IMR-90 (cell line): ENCODE data around the gene ZNF726. TPM values are rescaled to one million over a fixed set of nuclear protein-coding genes. Genes with fewer than 3 reads are reported as not detected.

ENCODE experiments used
- ATAC-seq: fragments of 200-7000 bp; cut with Tn5 transposase; 2 replicates; pipeline ENCODE4 v1.9.1; 2020; ENCODE audit warnings: low read depth, mild to moderate bottlenecking, moderate library complexity
- BruUV-seq: library from RNA; stranded (reverse); fragments of 400-500 nt; replicated peaks from 2 replicates; lab custom pipeline; 2021; lab: Mats Ljungman, UMichigan
- CTCF ChIA-PET: fragments of 300-600 bp; formaldehyde crosslinking; extraction: SDS; loops from one replicate; lab custom pipeline; 2021; ENCODE audit warnings: antibody characterized with exemption; lab: Yijun Ruan, JAX
- POLR2A ChIA-PET: fragments of 300-600 bp; sonication (Branson Sonifier 250); formaldehyde crosslinking; loops from one replicate; lab custom pipeline; 2022; ENCODE audit warnings: antibody characterized with exemption; ENCODE audit not compliant: unreplicated experiment; lab: Charles Lee
- DNase-seq: peaks from one replicate; pipeline ENCODE4 v3.0.0; 2013
- H2AFZ ChIP-seq: replicated peaks from 2 replicates; pipeline ENCODE3; 2013; ENCODE audit warnings: low read length, mild to moderate bottlenecking; ENCODE audit not compliant: poor library complexity
- H2AK5ac ChIP-seq: 2 replicates; pipeline ENCODE4 v1.6.1; 2013; ENCODE audit warnings: low read depth, low read length, inconsistent platforms
- H2AK9ac ChIP-seq: replicated peaks from 2 replicates; pipeline ENCODE3; 2013; ENCODE audit warnings: mild to moderate bottlenecking, low read depth, low read length, moderate library complexity; ENCODE audit not compliant: poor library complexity
- H2BK120ac ChIP-seq: 2 replicates; pipeline ENCODE4 v1.6.1; 2013; ENCODE audit warnings: low read depth, low read length, inconsistent platforms
- H2BK15ac ChIP-seq: 3 replicates; pipeline ENCODE4 v1.6.1; 2013; ENCODE audit warnings: low read depth, low read length, inconsistent platforms
- H2BK20ac ChIP-seq: 2 replicates; pipeline ENCODE4 v1.6.1; 2013; ENCODE audit warnings: low read depth, mild to moderate bottlenecking, inconsistent platforms, low read length, moderate library complexity
- H2BK5ac ChIP-seq: 2 replicates; pipeline ENCODE4 v1.6.1; 2013; ENCODE audit warnings: mild to moderate bottlenecking, low read depth, low read length, inconsistent platforms; ENCODE audit not compliant: poor library complexity, severe bottlenecking
- H3K14ac ChIP-seq: replicated peaks from 2 replicates; pipeline ENCODE4 v1.6.1; 2013; ENCODE audit warnings: low read depth, low read length, inconsistent platforms
- H3K18ac ChIP-seq: 2 replicates; pipeline ENCODE4 v1.6.1; 2013; ENCODE audit warnings: low read depth, low read length, control low read depth
- H3K23ac ChIP-seq: 2 replicates; pipeline ENCODE4 v1.6.1; 2013; ENCODE audit warnings: low read depth, low read length, inconsistent platforms
- H3K27ac ChIP-seq: 2 replicates; pipeline ENCODE4 v1.5.1; 2013; ENCODE audit warnings: mild to moderate bottlenecking, control low read depth, low read length; ENCODE audit not compliant: insufficient read depth
- H3K27me3 ChIP-seq: 2 replicates; pipeline ENCODE4 v1.6.1; 2013; ENCODE audit warnings: low read length; ENCODE audit not compliant: control insufficient read depth, insufficient read depth
- H3K36me3 ChIP-seq: 2 replicates; pipeline ENCODE4 v1.6.1; 2013; ENCODE audit warnings: low read length, mixed read lengths; ENCODE audit not compliant: control insufficient read depth, insufficient read depth
- H3K4ac ChIP-seq: 2 replicates; pipeline ENCODE4 v1.6.1; 2013; ENCODE audit warnings: low read depth, low read length, inconsistent platforms
- H3K4me1 ChIP-seq: 2 replicates; pipeline ENCODE4 v1.6.1; 2013; ENCODE audit warnings: low read length, mixed read lengths; ENCODE audit not compliant: control insufficient read depth, insufficient read depth
- H3K4me2 ChIP-seq: 2 replicates; pipeline ENCODE4 v1.6.1; 2013; ENCODE audit warnings: low read depth, mild to moderate bottlenecking, control low read depth, low read length, moderate library complexity
- H3K4me3 ChIP-seq: 2 replicates; pipeline ENCODE4 v1.5.1; 2013; ENCODE audit warnings: low read depth, mild to moderate bottlenecking, control low read depth, low read length, moderate library complexity; ENCODE audit not compliant: insufficient read depth
- H3K56ac ChIP-seq: 2 replicates; pipeline ENCODE4 v1.6.1; 2013; ENCODE audit warnings: low read length, inconsistent platforms; ENCODE audit not compliant: insufficient read depth; ENCODE audit errors: extremely low read depth
- H3K79me1 ChIP-seq, 2 experiments: 2 replicates each; pipeline ENCODE4 v1.6.1; 2013; ENCODE audit warnings: low read length in 2 of 2, inconsistent platforms in 1 of 2, low read depth in 1 of 2
- H3K9ac ChIP-seq: 2 replicates; pipeline ENCODE4 v1.6.1; 2013; ENCODE audit warnings: low read depth, low read length, control low read depth
- H3K9me1 ChIP-seq: 2 replicates; pipeline ENCODE4 v1.6.1; 2013; ENCODE audit warnings: low read length, inconsistent platforms; ENCODE audit not compliant: insufficient read depth
- H3K9me3 ChIP-seq: 2 replicates; pipeline ENCODE4 v1.6.1; 2013; ENCODE audit warnings: low read length; ENCODE audit not compliant: control insufficient read depth, insufficient read depth
- H4K20me1 ChIP-seq: 2 replicates; pipeline ENCODE4 v1.6.1; 2013; ENCODE audit warnings: low read length, inconsistent platforms; ENCODE audit not compliant: insufficient read depth
- H4K5ac ChIP-seq: 2 replicates; pipeline ENCODE4 v1.6.1; 2013; ENCODE audit warnings: mild to moderate bottlenecking, low read depth, low read length, control low read depth
- H4K8ac ChIP-seq, 2 experiments: 2 replicates each; pipeline ENCODE4 v1.6.1; 2013; ENCODE audit warnings: low read depth in 2 of 2, low read length in 2 of 2, control low read depth in 1 of 2, inconsistent platforms in 1 of 2
- H4K91ac ChIP-seq: 2 replicates; pipeline ENCODE4 v1.6.1; 2013; ENCODE audit warnings: low read depth, low read length, inconsistent platforms; ENCODE audit not compliant: insufficient read depth
- BHLHE40 ChIP-seq: fragments of 150-350 bp; IDR thresholded peaks from 2 replicates; pipeline ENCODE4 v1.6.1; 2016; ENCODE audit warnings: mild to moderate bottlenecking, low read depth, low read length
- CEBPB ChIP-seq: IDR thresholded peaks from 2 replicates; pipeline ENCODE4 v1.6.1; 2012; ENCODE audit warnings: low read depth, low read length, improper control_type of control experiment
- CTCF ChIP-seq: conservative IDR thresholded peaks from 2 replicates; pipeline ENCODE4 v1.5.1; 2012; ENCODE audit warnings: mild to moderate bottlenecking, low read depth, low read length, improper control_type of control experiment
- FOS ChIP-seq: fragments of 150-350 bp; IDR thresholded peaks from 2 replicates; pipeline ENCODE4 v1.6.1; 2016; ENCODE audit warnings: low read depth, low read length
- MAFK ChIP-seq: IDR thresholded peaks from 2 replicates; pipeline ENCODE4 v1.6.1; 2012; ENCODE audit warnings: low read depth, low read length, improper control_type of control experiment
- MAZ ChIP-seq: IDR thresholded peaks from 2 replicates; pipeline ENCODE4 v1.6.1; 2012; ENCODE audit warnings: low read depth, mild to moderate bottlenecking, low read length, improper control_type of control experiment, moderate library complexity, borderline replicate concordance
- MXI1 ChIP-seq: IDR thresholded peaks from 2 replicates; pipeline ENCODE4 v1.6.1; 2012; ENCODE audit warnings: low read depth, mild to moderate bottlenecking, low read length, moderate library complexity, borderline replicate concordance
- NFE2L2 ChIP-seq: fragments of 150-350 bp; IDR thresholded peaks from 2 replicates; pipeline ENCODE4 v1.6.1; 2016; ENCODE audit warnings: low read depth, mild to moderate bottlenecking, low read length
- POLR2A ChIP-seq: IDR thresholded peaks from 2 replicates; pipeline ENCODE4 v1.6.1; 2012; ENCODE audit warnings: mild to moderate bottlenecking, low read depth, low read length
- RAD21 ChIP-seq: IDR thresholded peaks from 2 replicates; pipeline ENCODE4 v1.6.1; 2012; ENCODE audit warnings: low read length, improper control_type of control experiment
- RCOR1 ChIP-seq: IDR thresholded peaks from 2 replicates; pipeline ENCODE4 v1.6.1; 2012; ENCODE audit warnings: mild to moderate bottlenecking, low read length, improper control_type of control experiment; ENCODE audit not compliant: insufficient replicate concordance
- RFX5 ChIP-seq: IDR thresholded peaks from 2 replicates; pipeline ENCODE4 v1.8.0; 2012; ENCODE audit warnings: low read depth, mild to moderate bottlenecking, low read length, moderate library complexity
- SMC3 ChIP-seq: fragments of 150-350 bp; IDR thresholded peaks from 2 replicates; pipeline ENCODE4 v1.6.1; 2016; ENCODE audit warnings: low read depth, mild to moderate bottlenecking, antibody characterized with exemption, low read length, moderate library complexity
- USF2 ChIP-seq: fragments of 150-350 bp; IDR thresholded peaks from 2 replicates; pipeline ENCODE4 v1.6.1; 2017; ENCODE audit warnings: mild to moderate bottlenecking, antibody characterized with exemption, low read length, low read depth
- dilution Hi-C: fragments of 300-500 bp; cut with HindIII; formaldehyde crosslinking; loops from one replicate; pipeline ENCODE4 v1.14.3; 2018; ENCODE audit warnings: low sequenced_read_pairs; ENCODE audit not compliant: unreplicated experiment
- in situ Hi-C: fragments of 300-500 bp; cut with MboI; formaldehyde crosslinking; loops from 3 replicates; pipeline ENCODE4 v1.14.3; 2019; ENCODE audit warnings: low sequenced_read_pairs, inconsistent platforms, mixed read lengths
- intact Hi-C: fragments of 100-400 bp; cut with micrococcal nuclease; formaldehyde crosslinking; loops from 2 replicates; pipeline ENCODE4 v1.10.0; 2022
- polyA plus RNA-seq, 3 experiments: library from polyadenylated mRNA; depleted of rRNA; stranded (reverse); fragments of >200 nt; gene quantifications; 2 replicates each; pipeline ENCODE4 v1.2.3, GENCODE V29; 2012; ENCODE audit warnings: low replicate concordance in 1 of 3
- total RNA-seq: library from RNA; depleted of rRNA; stranded (reverse); fragments of >200 nt; gene quantifications from 2 replicates; pipeline ENCODE4 v1.2.3, GENCODE V29; 2012

ZNF726 gene
- total and polyA plus RNA-seq, 2 of the 4 experiments (the other 2 are of a cell fraction): 1.2 to 2.0 TPM

- ChIA-PET POLR2A (no interaction called here), CTCF (no interaction called here)
- BruUV-seq: no TSS peak
- H3K4me3 ChIP-seq: no peak overlapping the region
- ATAC-seq (no peak), DNase-seq (no peak)
- no peak overlapping the region for H2BK5ac ChIP-seq
- no peak overlapping the region for H4K91ac ChIP-seq
- dilution Hi-C loops: no loop called here
- no peak overlapping the region for H2AK5ac ChIP-seq
- no peaks in the 10 kb centered on the region for H3K36me3 ChIP-seq
- H2AFZ ChIP-seq: no peak overlapping the region
- intact Hi-C loops: no loop called here
- no peaks in the 10 kb centered on the region for H4K20me1 ChIP-seq
- in situ Hi-C loops: no loop called here
- H3K23ac ChIP-seq: no peak overlapping the region
- H2AK9ac ChIP-seq: no peak overlapping the region
- no peak overlapping the region for H3K56ac ChIP-seq
- H3K79me1 ChIP-seq: no peaks in the 10 kb centered on the region
- H2BK20ac ChIP-seq: no peak overlapping the region
- no peak overlapping the region for H3K9ac ChIP-seq
- TF ChIP-seq FOS (no peak), CTCF (no peak), MXI1 (no peak), BHLHE40 (no peak), USF2 (no peak), RFX5 (no peak), RAD21 (no peak), RCOR1 (no peak), POLR2A (no peak), CEBPB (no peak), NFE2L2 (no peak), MAFK (no peak), MAZ (no peak), SMC3 (no peak)
- H4K5ac ChIP-seq: no peak overlapping the region
- no peaks in the 10 kb centered on the region for H3K27me3 ChIP-seq
- no peaks in the 10 kb centered on the region for H3K4me1 ChIP-seq
- no peak overlapping the region for H2BK15ac ChIP-seq
- H3K18ac ChIP-seq: no peak overlapping the region
- no peak overlapping the region for H3K14ac ChIP-seq
- no peak overlapping the region for H3K4me2 ChIP-seq
- H3K9me1 ChIP-seq: no peaks in the 10 kb centered on the region
- H4K8ac ChIP-seq: no peak overlapping the region
- H3K4ac ChIP-seq: no peak overlapping the region
- H3K9me3 ChIP-seq: peaks cover 2% of the 10 kb centered on the region; the same call in 1 of the 2 replicates
- H2BK120ac ChIP-seq: no peak overlapping the region
- no peak overlapping the region for H3K27ac ChIP-seq
Measured at GRCh38 chr19:23909222-23909621, 5.5 kb upstream of the ZNF726 start.
